Cerebellar nuclear complex (tissue), 1 donor: ENCODE results near the gene PRRC2A.

Experiments
- DNase-seq, 2 experiments: peaks; one replicate each; lab custom pipeline; 2025; lab: John Stamatoyannopoulos, UW

Gene PRRC2A

DNA sequence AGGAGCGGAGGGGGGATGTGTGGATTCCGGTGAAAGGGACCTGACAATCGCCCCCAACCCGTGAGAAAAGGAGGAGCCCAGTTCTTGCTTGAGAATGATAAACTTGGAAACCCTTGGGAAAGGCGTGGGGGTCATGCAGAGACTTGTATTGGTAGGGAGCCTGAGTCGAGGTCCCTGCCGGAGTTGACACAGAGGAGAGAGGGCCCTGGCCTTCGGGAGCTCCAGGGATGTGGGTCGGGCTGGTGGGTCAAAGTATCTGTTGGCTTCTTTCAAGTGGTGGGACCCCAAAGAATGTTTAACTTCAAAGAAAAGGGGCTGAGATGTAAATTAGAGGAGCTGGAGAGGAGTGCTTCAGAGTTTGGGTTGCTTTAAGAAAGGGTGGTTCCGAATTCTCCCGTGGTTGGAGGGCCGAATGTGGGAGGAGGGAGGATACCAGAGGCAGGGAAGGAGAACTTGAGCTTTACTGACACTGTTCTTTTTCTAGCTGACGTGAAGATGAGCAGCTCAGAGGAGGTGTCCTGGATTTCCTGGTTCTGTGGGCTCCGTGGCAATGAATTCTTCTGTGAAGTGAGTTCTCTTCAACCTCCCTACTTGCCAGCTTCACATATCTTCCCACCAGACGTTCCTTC, 45.9 kb downstream of the PRRC2A start:
- DNase-seq = no peak

DNA sequence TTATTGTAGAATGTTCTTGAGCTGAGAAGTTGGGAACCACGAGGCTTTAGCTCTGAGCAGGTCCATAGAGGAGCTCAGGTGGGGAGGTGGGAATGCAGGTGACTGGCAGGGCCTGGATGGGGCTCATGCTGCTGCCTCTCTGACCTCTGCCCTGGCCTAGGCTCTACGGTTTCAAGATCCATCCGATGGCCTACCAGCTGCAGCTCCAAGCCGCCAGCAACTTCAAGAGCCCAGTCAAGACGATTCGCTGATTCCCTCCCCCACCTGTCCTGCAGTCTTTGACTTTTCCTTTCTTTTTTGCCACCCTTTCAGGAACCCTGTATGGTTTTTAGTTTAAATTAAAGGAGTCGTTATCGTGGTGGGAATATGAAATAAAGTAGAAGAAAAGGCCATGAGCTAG, 49.2 kb downstream of the PRRC2A start, which contains the start of gene LY6G5B:
LY6G5B (plus strand) TSS at position 301 of the 400 bp plus-strand sequence. CDS start 975 bp downstream, outside the sequence.
- no peak for DNase-seq

GRCh38 chr6:31676322-31676903, 55.9 kb downstream of the PRRC2A start:
- DNase-seq = no peak

DNA sequence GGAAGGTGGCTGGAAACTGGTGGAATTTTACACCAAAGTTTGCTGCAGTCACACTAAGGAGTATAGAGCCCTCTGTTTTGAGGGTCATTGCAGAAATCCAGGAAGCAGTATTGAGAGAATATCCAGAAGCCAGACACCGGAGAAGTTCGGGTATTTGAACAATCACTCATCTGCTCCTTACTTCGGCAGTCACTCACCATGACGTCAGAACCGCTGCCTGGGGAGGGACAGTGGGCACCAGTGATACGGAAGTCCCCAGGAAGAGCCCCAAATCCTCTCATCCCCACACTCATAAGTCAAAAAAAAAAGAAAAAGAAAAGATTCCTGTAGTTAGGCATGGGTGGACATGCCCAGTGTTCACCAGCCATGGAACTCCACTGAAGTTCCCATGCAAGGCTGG, 56.4 kb downstream of the PRRC2A start:
- DNase-seq = no peak

GRCh38 chr6:31677955-31678354, 57.4 kb downstream of the PRRC2A start:
- no peak for DNase-seq

DNA sequence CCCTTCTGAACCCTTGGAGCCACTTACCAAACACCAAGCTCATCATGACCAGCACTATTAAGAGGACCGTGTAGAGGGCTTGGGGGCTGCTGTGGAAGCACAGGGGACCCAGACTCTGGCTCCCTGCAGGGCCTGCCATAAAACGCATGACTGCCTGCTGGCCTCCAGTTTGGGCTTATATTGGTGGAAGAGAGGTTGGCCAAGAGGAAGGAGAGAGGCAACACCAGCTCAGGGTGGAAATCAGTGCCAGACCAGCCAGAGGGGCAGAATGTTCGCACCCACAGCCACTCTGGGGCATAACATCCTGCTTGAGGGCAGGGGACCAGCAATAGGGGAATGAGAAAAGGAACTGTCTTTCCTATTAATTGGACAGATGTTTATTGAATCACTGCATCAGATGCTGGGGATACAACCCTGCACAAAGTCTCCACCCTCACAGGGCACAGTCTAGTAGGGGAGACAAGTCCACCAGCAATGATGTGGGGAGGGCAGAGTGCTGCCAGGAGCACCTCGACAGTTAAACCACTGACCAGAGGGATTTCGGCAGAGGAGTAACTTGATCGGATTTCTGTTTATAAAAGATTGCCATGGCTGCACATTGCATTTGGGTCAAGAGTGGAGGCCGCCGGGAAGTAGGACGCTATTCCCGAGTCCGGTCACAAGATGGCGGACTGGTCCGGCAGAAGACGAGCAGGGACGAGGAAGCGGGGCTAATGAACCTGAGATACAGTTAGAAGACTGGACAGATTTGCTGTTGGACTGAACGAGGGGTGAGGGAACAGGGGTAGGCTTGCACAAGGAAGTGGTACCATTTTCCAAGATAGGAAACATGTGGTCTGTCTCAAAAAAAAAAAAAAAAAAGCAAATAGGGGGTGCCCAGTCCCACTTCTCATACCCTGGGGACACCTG, 60.0 kb downstream of the PRRC2A start, which contains the start of gene LY6G5C:
LY6G5C (minus strand) TSS at position 842 of the 909 bp plus-strand sequence; CDS start at position 148, 694 bp downstream.
- peak in 1 of 2 experiments; percentile 72 for DNase-seq

- no peak for DNase-seq
Observed at GRCh38 chr6:31681135-31681671, 60.7 kb downstream of the PRRC2A start.

DNA sequence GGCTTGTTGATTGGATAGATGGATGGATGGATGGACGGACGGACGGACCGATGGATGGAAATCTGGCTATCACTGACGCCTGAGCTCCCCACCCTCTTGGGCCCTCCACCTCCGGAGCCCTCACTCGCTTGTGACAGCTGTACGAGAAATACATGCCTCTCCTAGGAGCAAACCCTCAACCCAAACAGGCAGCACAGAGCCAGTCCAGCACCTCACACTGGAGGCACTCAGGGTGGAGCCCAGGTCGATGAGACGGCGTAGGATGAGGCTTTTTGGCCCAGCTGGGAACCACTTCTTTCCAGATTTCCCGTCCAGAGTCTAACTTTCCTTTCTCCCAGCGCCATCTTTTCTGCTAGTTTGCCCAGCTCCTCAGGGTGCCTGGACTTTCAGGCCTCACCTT, 63.1 kb downstream of the PRRC2A start:
- no peak for DNase-seq

DNA sequence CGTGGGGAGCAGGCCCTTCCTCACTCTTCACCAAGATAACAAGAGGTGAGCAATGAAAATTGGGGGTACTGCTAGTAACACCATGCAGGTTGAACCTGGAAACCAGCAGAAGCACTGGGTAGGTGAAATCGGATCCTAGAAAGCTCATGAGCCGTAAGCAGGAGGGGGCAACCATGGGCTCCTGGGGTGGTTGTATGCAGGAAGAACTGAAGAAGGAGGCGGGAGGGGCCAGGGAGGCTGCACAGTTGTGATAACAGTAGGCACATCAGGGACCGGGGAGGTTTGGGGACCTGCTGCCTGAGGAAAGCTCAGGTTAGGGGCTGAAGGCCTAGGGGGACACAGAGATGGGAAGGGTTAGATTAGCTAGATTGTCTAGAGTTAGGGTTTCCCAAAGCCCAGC, 66.0 kb downstream of the PRRC2A start:
- no peak for DNase-seq

DNA sequence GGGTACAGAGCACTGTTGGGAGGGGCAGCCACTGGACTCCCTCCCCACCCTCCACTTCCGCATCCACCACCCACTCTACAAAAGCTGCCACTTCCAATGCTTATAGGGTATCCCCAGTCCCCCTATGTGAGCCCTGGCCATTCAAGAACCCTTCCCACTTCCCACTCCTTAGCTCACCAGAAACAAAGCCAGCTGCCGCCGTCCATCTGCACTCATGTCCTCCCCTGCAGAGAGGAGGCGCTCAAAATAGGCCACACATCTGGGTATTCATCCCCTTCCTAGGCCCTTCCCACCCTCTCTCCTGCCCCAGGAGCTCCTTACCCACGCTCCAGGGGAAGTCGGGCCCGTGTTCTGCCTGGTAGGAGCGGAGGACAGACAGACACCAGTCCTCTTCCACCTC, 66.8 kb downstream of the PRRC2A start:
- DNase-seq = no peak
